RWPE2 (cell line): ENCODE data around the gene ZBTB20.
A peak's percentile ranks its signal among the peaks of the same experiment; 100 is the strongest.

Source experiments
- ATAC-seq: fragments of 200-7000 bp; cut with Tn5 transposase; 3 replicates; pipeline ENCODE4 v1.9.1; 2021; ENCODE audit warnings: low read depth
- DNase-seq: peaks from one replicate; pipeline ENCODE4 v3.0.0-alpha.2; 2020; ENCODE audit warnings: low spot score
- H3K27ac ChIP-seq: fragments of 450-650 bp; 2 replicates; pipeline ENCODE4 v1.5.1; 2017; ENCODE audit warnings: mild to moderate bottlenecking; ENCODE audit not compliant: poor library complexity, severe bottlenecking
- H3K27me3 ChIP-seq: fragments of 250-450 bp; sonication (Bioruptor Pico); 2 replicates; pipeline ENCODE4 v1.5.1; 2021; ENCODE audit warnings: mild to moderate bottlenecking, moderate library complexity; ENCODE audit not compliant: insufficient read depth, poor library complexity, severe bottlenecking
- H3K36me3 ChIP-seq: fragments of 250-450 bp; sonication (Bioruptor Pico); 2 replicates; pipeline ENCODE4 v1.5.1; 2020; ENCODE audit warnings: low read depth, mild to moderate bottlenecking, moderate library complexity
- H3K4me1 ChIP-seq: fragments of 250-450 bp; sonication (Bioruptor Pico); 2 replicates; pipeline ENCODE4 v1.5.1; 2021; ENCODE audit warnings: mild to moderate bottlenecking, moderate library complexity; ENCODE audit not compliant: insufficient read depth, poor library complexity, severe bottlenecking
- H3K4me3 ChIP-seq: fragments of 250-450 bp; sonication (Bioruptor Pico); 2 replicates; pipeline ENCODE4 v1.5.1; 2021; ENCODE audit warnings: mild to moderate bottlenecking, moderate library complexity; ENCODE audit not compliant: severe bottlenecking
- H3K9me3 ChIP-seq: fragments of 250-450 bp; sonication (Bioruptor Pico); 2 replicates; pipeline ENCODE4 v1.5.1; 2021; ENCODE audit warnings: mild to moderate bottlenecking, moderate library complexity; ENCODE audit not compliant: severe bottlenecking
- CTCF ChIP-seq: fragments of 450-650 bp; IDR thresholded peaks from one replicate; pipeline ENCODE4 v1.5.1; 2017; ENCODE audit warnings: mild to moderate bottlenecking, moderate library complexity; ENCODE audit not compliant: poor library complexity, severe bottlenecking

ZBTB20 gene

DNA sequence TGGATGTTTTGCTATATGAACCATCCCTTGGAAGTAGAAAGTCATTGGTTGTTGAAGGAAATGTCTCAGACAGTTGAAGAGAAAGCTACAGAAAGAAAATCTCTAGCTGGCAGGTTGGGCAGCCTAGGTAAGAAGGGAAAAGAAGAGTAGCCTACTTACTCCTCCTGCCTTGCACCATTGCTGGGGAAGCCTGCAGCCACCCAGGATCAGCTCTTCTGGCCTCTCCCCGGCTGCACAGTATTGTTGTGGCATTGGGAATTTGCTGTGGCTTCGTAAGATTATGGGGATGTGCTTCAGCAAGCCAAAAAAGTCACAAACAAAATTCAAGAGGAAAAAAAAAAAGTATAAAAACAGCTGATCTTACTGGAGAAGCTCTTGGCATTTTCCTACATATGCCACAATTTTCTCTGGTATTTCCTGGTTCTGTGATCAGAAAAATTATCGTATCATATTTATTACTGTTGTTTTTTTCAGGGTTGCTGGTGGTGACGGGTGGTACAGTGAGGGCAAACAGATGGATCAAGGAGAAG, 699.1 kb downstream of the ZBTB20 start:
- H3K9me3 ChIP-seq = no peaks in the 10 kb centered on the region
- ATAC-seq (no peak), DNase-seq (no peak)
- H3K27me3 ChIP-seq = peaks cover 22% of the 10 kb centered on the region
- H3K27ac ChIP-seq = no peak overlapping the region
- no peak for TF ChIP-seq CTCF
- no peaks in the 10 kb centered on the region; the same call in 1 of the 2 replicates for H3K36me3 ChIP-seq
- H3K4me1 ChIP-seq = peaks cover 8% of the 10 kb centered on the region
- no peak overlapping the region for H3K4me3 ChIP-seq

DNA sequence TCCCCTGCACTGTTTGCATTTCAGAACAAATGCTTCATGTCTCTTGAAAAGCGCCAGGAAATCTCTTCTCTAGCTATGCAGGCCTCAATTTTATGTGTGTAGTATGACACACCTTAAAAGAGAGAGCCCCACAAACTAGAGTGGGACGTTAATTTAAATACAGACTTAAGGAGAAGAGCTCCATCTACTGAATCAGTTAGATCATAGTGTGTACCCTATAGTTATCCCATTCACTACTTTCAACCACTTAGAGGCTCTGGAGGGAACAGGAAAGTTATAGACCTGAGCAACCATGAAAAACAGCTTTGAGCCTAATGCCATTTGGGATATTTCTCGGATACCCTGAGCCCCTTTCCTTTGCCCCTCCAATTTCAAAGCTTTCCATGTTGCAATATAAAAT, 699.5 kb downstream of the ZBTB20 start:
- H3K9me3 ChIP-seq = no peaks in the 10 kb centered on the region
- peaks cover 8% of the 10 kb centered on the region for H3K4me1 ChIP-seq
- ATAC-seq (no peak), DNase-seq (no peak)
- no peak overlapping the region for H3K27ac ChIP-seq
- H3K4me3 ChIP-seq = no peak overlapping the region
- peak; percentile 10 for TF ChIP-seq CTCF
- peaks cover 22% of the 10 kb centered on the region for H3K27me3 ChIP-seq
- no peaks in the 10 kb centered on the region; the same call in 1 of the 2 replicates for H3K36me3 ChIP-seq

GRCh38 chr3:114446600-114446999, 700.5 kb downstream of the ZBTB20 start:
- no peak for TF ChIP-seq CTCF
- ATAC-seq (no peak), DNase-seq (no peak)
- no peaks in the 10 kb centered on the region; the same call in 1 of the 2 replicates for H3K36me3 ChIP-seq
- H3K4me1 ChIP-seq = peaks cover 8% of the 10 kb centered on the region
- H3K27me3 ChIP-seq = peaks cover 14% of the 10 kb centered on the region
- no peak overlapping the region for H3K4me3 ChIP-seq
- H3K27ac ChIP-seq = no peak overlapping the region
- H3K9me3 ChIP-seq = no peaks in the 10 kb centered on the region

DNA sequence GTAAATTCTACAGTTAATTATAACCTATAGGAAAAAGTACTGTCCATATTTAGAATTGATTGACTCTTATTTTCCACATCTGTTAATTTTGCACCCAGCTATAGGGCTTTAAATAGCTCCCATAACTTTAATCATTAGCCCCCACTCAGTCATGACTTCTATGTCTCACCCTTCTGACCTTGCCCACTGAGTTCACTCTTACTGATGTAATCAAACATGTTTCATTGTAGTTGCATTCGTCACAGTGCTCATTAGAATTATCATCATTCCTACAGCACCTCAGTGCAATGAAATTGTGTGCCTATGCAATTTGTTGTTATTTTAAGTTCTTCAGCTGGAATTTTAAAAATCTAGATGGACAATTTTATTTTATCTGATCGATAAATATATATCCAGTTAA, 701.9 kb downstream of the ZBTB20 start:
- Histone ChIP-seq H3K36me3 (no peaks in the 10 kb centered on the region; the same call in 1 of the 2 replicates), H3K4me3 (no peak overlapping the region), H3K27me3 (peaks cover 8% of the 10 kb centered on the region), H3K9me3 (no peaks in the 10 kb centered on the region), H3K27ac (no peak overlapping the region), H3K4me1 (peaks cover 8% of the 10 kb centered on the region)
- TF ChIP-seq CTCF = no peak
- ATAC-seq (no peak), DNase-seq (no peak)

GRCh38 chr3:114444216-114444615, 702.9 kb downstream of the ZBTB20 start:
- peaks cover 2% of the 10 kb centered on the region for H3K4me1 ChIP-seq
- no peak for DNase-seq

More at GRCh38 chr3:114444216-114444615, 702.9 kb downstream of the ZBTB20 start:
- Histone ChIP-seq H3K9me3 (no peaks in the 10 kb centered on the region), H3K27me3 (peaks cover 4% of the 10 kb centered on the region), H3K4me3 (no peak overlapping the region), H3K27ac (no peak overlapping the region), H3K36me3 (no peaks in the 10 kb centered on the region; the same call in 1 of the 2 replicates)
- ATAC-seq = no peak
- TF ChIP-seq CTCF = no peak
